GM12878 (cell line): ENCODE data around the gene LGMN. TPM values are rescaled to one million over a fixed set of nuclear protein-coding genes. Genes with fewer than 3 reads are reported as not detected.

Source experiments
- ATAC-seq: fragments of 200-7000 bp; cut with Tn5 transposase; 3 replicates; pipeline ENCODE4 v1.9.1; 2020; ENCODE audit warnings: mild to moderate bottlenecking, moderate library complexity
- BruUV-seq: library from RNA; stranded (reverse); fragments of 400-500 nt; replicated peaks from 2 replicates; lab custom pipeline; 2021; lab: Mats Ljungman, UMichigan
- CTCF ChIA-PET: fragments of 300-600 bp; sonication (Branson Sonifier 250); formaldehyde crosslinking; extraction: SDS; loops from one replicate; lab custom pipeline; 2021; ENCODE audit warnings: inconsistent platforms; lab: Yijun Ruan, JAX
- POLR2A ChIA-PET: fragments of 350-600 bp; formaldehyde crosslinking; extraction: SDS; loops from one replicate; lab custom pipeline; 2021; ENCODE audit warnings: inconsistent platforms; lab: Charles Lee
- RAD21 ChIA-PET: fragments of 300-600 bp; sonication (Branson Sonifier 250); formaldehyde crosslinking; loops from one replicate; lab custom pipeline; 2023; ENCODE audit warnings: antibody characterized with exemption; ENCODE audit not compliant: unreplicated experiment; lab: Charles Lee
- SMC1A ChIA-PET: fragments of 300-600 bp; sonication (Branson Sonifier 250); formaldehyde crosslinking; loops from one replicate; lab custom pipeline; 2023; ENCODE audit not compliant: unreplicated experiment, uncharacterized antibody; lab: Charles Lee
- DNase-seq: peaks from one replicate; pipeline ENCODE4 v3.0.0-alpha.2; 2011; ENCODE audit warnings: low read depth, low spot score
- FAIRE-seq: peaks from 3 replicates; lab custom pipeline; 2011; peaks lifted over from hg19 to GRCh38; lab: Jason Lieb, UNC
- H2AFZ ChIP-seq: 2 replicates; pipeline ENCODE4 v1.6.0; 2011; ENCODE audit warnings: low read depth, low read length, control low read depth; ENCODE audit not compliant: control insufficient read depth
- H3K27ac ChIP-seq: 2 replicates; pipeline ENCODE4 v1.5.1; 2011; ENCODE audit warnings: control low read depth; ENCODE audit not compliant: control insufficient read depth, insufficient read depth
- H3K27me3 ChIP-seq, 2 experiments: replicated peaks in 1 of 2; 2 replicates each; pipeline versions ENCODE4 v1.6.0 to v1.6.1; 2011; ENCODE audit warnings: low read length in 1 of 2; ENCODE audit not compliant: control insufficient read depth in 2 of 2, insufficient read depth in 2 of 2
- H3K36me3 ChIP-seq, 2 experiments: 2 replicates each; pipeline ENCODE4 v1.5.1; 2011; ENCODE audit warnings: low read length in 1 of 2; ENCODE audit not compliant: control insufficient read depth in 2 of 2, insufficient read depth in 2 of 2
- H3K4me1 ChIP-seq: 2 replicates; pipeline ENCODE4 v1.6.1; 2011; ENCODE audit warnings: mild to moderate bottlenecking, low read length, moderate library complexity, mixed read lengths; ENCODE audit not compliant: control insufficient read depth, insufficient read depth
- H3K4me2 ChIP-seq: 2 replicates; pipeline ENCODE4 v1.6.0; 2011; ENCODE audit warnings: control low read depth; ENCODE audit not compliant: control insufficient read depth, insufficient read depth
- H3K4me3 ChIP-seq: fragments of 200-600 bp; sonication (generic); 2 replicates; pipeline ENCODE4 v1.5.1; 2016
- H3K79me2 ChIP-seq: 2 replicates; pipeline ENCODE4 v1.6.0; 2011; ENCODE audit warnings: low read length; ENCODE audit not compliant: control insufficient read depth, insufficient read depth
- H3K9ac ChIP-seq: 2 replicates; pipeline ENCODE4 v1.8.0; 2011; ENCODE audit warnings: low read length, control low read depth, mixed read lengths; ENCODE audit not compliant: control insufficient read depth, insufficient read depth
- H3K9me3 ChIP-seq: replicated peaks from 3 replicates; pipeline ENCODE4 v1.5.1; 2011; ENCODE audit warnings: mild to moderate bottlenecking, low read length; ENCODE audit not compliant: control insufficient read depth, insufficient read depth
- H4K20me1 ChIP-seq: 2 replicates; pipeline ENCODE4 v1.6.0; 2011; ENCODE audit not compliant: control insufficient read depth, insufficient read depth
- BACH1 ChIP-seq: fragments of 450-650 bp; IDR thresholded peaks from 2 replicates; pipeline ENCODE4 v1.6.1; 2017; ENCODE audit warnings: mild to moderate bottlenecking, borderline replicate concordance
- CBFB ChIP-seq: IDR thresholded peaks from 2 replicates; pipeline ENCODE4 v1.6.1; 2016; ENCODE audit warnings: antibody characterized with exemption, low read depth
- CHD4 ChIP-seq: fragments of 200-600 bp; sonication (generic); IDR thresholded peaks from 2 replicates; pipeline ENCODE4 v1.6.1; 2016; ENCODE audit warnings: mild to moderate bottlenecking
- CREB1 ChIP-seq: IDR thresholded peaks from 2 replicates; pipeline ENCODE4 v1.6.1; 2012; ENCODE audit warnings: low read depth, mild to moderate bottlenecking, inconsistent platforms
- EGR1 ChIP-seq, 2 experiments: IDR thresholded peaks; 1 replicate in 1 of 2; 2 replicates in 1 of 2; pipeline ENCODE4 v1.6.1; 2011 to 2012; ENCODE audit warnings: low read depth in 2 of 2, low read length in 2 of 2, borderline replicate concordance in 1 of 2, mild to moderate bottlenecking in 1 of 2, moderate library complexity in 1 of 2
- GATAD2B ChIP-seq: fragments of 450-650 bp; conservative IDR thresholded peaks from 2 replicates; pipeline ENCODE4 v1.6.1; 2017; ENCODE audit warnings: low read depth, mild to moderate bottlenecking, moderate library complexity
- IRF4 ChIP-seq: IDR thresholded peaks from 2 replicates; pipeline ENCODE4 v1.6.1; 2011; ENCODE audit warnings: low read depth, low read length
- JUNB ChIP-seq: IDR thresholded peaks from 2 replicates; pipeline ENCODE4 v1.6.1; 2016; ENCODE audit warnings: antibody characterized with exemption, mild to moderate bottlenecking
- KAT2A ChIP-seq: conservative IDR thresholded peaks from 2 replicates; pipeline ENCODE4 v1.6.1; 2011; ENCODE audit warnings: low read depth, low read length; ENCODE audit not compliant: control insufficient read depth
- MEF2B ChIP-seq: fragments of 450-650 bp; IDR thresholded peaks from 2 replicates; pipeline ENCODE4 v1.6.1; 2018; ENCODE audit warnings: mild to moderate bottlenecking, moderate library complexity; ENCODE audit not compliant: partially characterized antibody, poor library complexity, severe bottlenecking
- MYB ChIP-seq: fragments of 150-350 bp; IDR thresholded peaks from 2 replicates; pipeline ENCODE4 v1.6.1; 2014; ENCODE audit warnings: mild to moderate bottlenecking, low read depth, low read length, borderline replicate concordance
- NFYA ChIP-seq: IDR thresholded peaks from 2 replicates; pipeline ENCODE4 v1.6.1; 2011; ENCODE audit warnings: low read depth, mild to moderate bottlenecking, low read length, improper control_type of control experiment, borderline replicate concordance
- NFYB ChIP-seq: IDR thresholded peaks from 2 replicates; pipeline ENCODE4 v1.6.1; 2011; ENCODE audit warnings: low read depth, mild to moderate bottlenecking, low read length, improper control_type of control experiment, moderate library complexity; ENCODE audit not compliant: insufficient read depth
- TARDBP ChIP-seq: IDR thresholded peaks from 2 replicates; pipeline ENCODE4 v1.6.1; 2016; ENCODE audit warnings: borderline replicate concordance
- TCF3 ChIP-seq: IDR thresholded peaks from 2 replicates; pipeline ENCODE4 v1.6.1; 2012; ENCODE audit warnings: low read depth, mild to moderate bottlenecking, low read length, borderline replicate concordance; ENCODE audit not compliant: insufficient read depth
- YBX1 ChIP-seq: fragments of 450-650 bp; IDR thresholded peaks from 2 replicates; pipeline ENCODE4 v1.6.1; 2016; ENCODE audit warnings: antibody characterized with exemption
- ZBED1 ChIP-seq: IDR thresholded peaks from 2 replicates; pipeline ENCODE4 v1.6.1; 2016; ENCODE audit warnings: borderline replicate concordance
- ZNF274 ChIP-seq: IDR thresholded peaks from one replicate; pipeline ENCODE4 v1.8.0; 2011; ENCODE audit not compliant: insufficient read length, insufficient read depth
- ZNF384 ChIP-seq: IDR thresholded peaks from 2 replicates; pipeline ENCODE4 v1.6.1; 2012; ENCODE audit warnings: low read depth, mild to moderate bottlenecking, low read length, improper control_type of control experiment, borderline replicate concordance
- ZZZ3 ChIP-seq: IDR thresholded peaks from 2 replicates; pipeline ENCODE4 v1.6.1; 2011; ENCODE audit warnings: low read depth; ENCODE audit not compliant: control insufficient read depth, insufficient read length
- WGBS: methylation state at CpG from one replicate; pipeline ENCODE4 v1.1.6; 2016; ENCODE audit warnings: low lambda C conversion rate; ENCODE audit not compliant: insufficient replicate concordance, insufficient coverage; ENCODE audit errors: missing lambda C conversion rate; 5-methylcytosine and 5-hydroxymethylcytosine counted together
- in situ Hi-C: fragments of 300-500 bp; cut with MboI; formaldehyde crosslinking; loops from 9 replicates; pipeline ENCODE4 v1.14.3; 2018; ENCODE audit warnings: mixed read lengths
- intact Hi-C: fragments of 100-400 bp; cut with micrococcal nuclease; formaldehyde crosslinking; loops from one replicate; pipeline ENCODE4 v1.14.2; 2022; ENCODE audit not compliant: unreplicated experiment
- polyA plus RNA-seq, 11 experiments: library from polyadenylated mRNA; depleted of rRNA in 4 of 11; unstranded in 6 of 11; stranded (reverse) in 5 of 11; fragments of >200 nt; fragmentation: Nextera tagmentation in 4 of 11; fragmentation: Illumina TruSeq in 1 of 11; extraction: Ambion mirVana in 4 of 11; extraction: Trizol in 1 of 11; gene quantifications; 1 replicate in 1 of 11; 2 replicates in 10 of 11; pipeline versions ENCODE4 v1.2.1 to v1.2.3, GENCODE V29; 2011 to 2016; ENCODE audit warnings: inconsistent platforms in 2 of 11, missing spikeins in 2 of 11, low read depth in 1 of 11
- total RNA-seq, 4 experiments: library from RNA; depleted of rRNA in 3 of 4; stranded (reverse); fragments of >200 nt in 3 of 4; fragmentation: Illumina TruSeq in 1 of 4; extraction: Trizol in 1 of 4; gene quantifications; 2 replicates each; pipeline versions ENCODE4 v1.2.1 to v1.2.3, GENCODE V29; 2013 to 2021
- TF ChIP-seq, protein P1 (sequence below): IDR thresholded peaks from 2 replicates; pipeline ENCODE4 v1.6.1; 2011; ENCODE audit warnings: low read depth, mild to moderate bottlenecking, low read length, moderate library complexity, borderline replicate concordance; ENCODE audit errors: extremely low read depth
- TF ChIP-seq, protein P2 (sequence below): IDR thresholded peaks from 2 replicates; pipeline ENCODE4 v1.6.1; 2011; ENCODE audit warnings: low read depth, low read length, improper control_type of control experiment, borderline replicate concordance

The LGMN gene
- total and polyA plus RNA-seq, 10 of the 15 experiments (the other 5 are each of a cell fraction or from before 2014, with no cell fraction given), result 0.71 to 192 (median 3.9) TPM

DNA sequence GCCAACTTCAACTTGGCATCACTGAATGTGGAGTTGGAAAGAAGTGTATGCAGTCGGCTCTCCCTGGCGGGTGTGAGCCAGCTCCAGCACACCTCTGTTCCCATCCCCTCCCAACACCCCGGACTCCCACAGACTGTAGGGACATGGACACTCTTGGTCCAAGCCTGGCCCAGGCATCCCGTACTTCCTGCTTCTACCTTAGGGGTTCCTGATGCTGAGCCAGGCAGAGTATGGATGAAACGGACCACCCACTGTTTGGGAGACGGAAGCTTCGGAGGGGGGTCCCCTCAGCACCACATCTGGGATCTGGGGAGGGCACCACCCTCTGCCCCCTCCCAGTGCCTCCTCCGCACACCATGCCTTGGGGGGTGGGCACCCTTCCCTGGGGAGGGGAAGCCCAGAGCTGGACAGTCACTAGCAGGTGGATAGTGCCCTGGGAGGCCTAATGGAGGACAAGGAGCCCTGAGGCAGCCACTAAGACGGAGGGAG is 62.0 kb downstream of the LGMN start (continued):
- TF ChIP-seq ZNF384 (no peak), IRF4 (no peak)

- Histone ChIP-seq H3K4me3 (no peak overlapping the region), H3K4me2 (no peak overlapping the region), H3K36me3 (peaks cover 0 to 23% of the 10 kb centered on the region in 2 experiments; a peak in 3 of 4 replicates), H3K4me1 (peaks cover 4% of the 10 kb centered on the region), H4K20me1 (no peaks in the 10 kb centered on the region), H3K27ac (no peak overlapping the region), H2AFZ (no peak overlapping the region), H3K9ac (no peak overlapping the region), H3K9me3 (no peaks in the 10 kb centered on the region), H3K27me3 (no peaks in the 10 kb centered on the region), H3K79me2 (no peaks in the 10 kb centered on the region)
- no TSS peak for BruUV-seq
- POLR2A ChIA-PET, result interaction anchor here (0.5 kb wide), 1 partner anchor 40 kb away, joined by 3 read pairs; no protein-coding TSS in a partner anchor
- SMC1A ChIA-PET, result interaction anchor here (1.1 to 2.9 kb wide), 4 partner anchors 9 to 225 kb away, joined by 3 to 8 read pairs (median 4); no protein-coding TSS in a partner anchor
- in situ Hi-C loops, result loop anchor here (25.0 kb wide), 1 partner anchor 549 kb away; no protein-coding TSS in a partner anchor
- FAIRE-seq (no peak), ATAC-seq (no peak), DNase-seq (no peak)
- RAD21 ChIA-PET, result interaction anchor here (1.0 to 1.6 kb wide), 6 partner anchors 13 to 124 kb away, joined by 3 to 4 read pairs (median 4); no protein-coding TSS in a partner anchor
- no peak for TF ChIP-seq BACH1
- no peak for TF ChIP-seq EGR1 (IDR thresholded peaks at IDR 0.05; ENCODE audit: borderline replicate concordance in 1 of 2, low read depth in 2 of 2, low read length in 2 of 2)
- no peak for TF ChIP-seq TARDBP
- TF ChIP-seq JUNB, result no peak
- TF ChIP-seq YBX1, result no peak
- no peak for TF ChIP-seq CHD4
- TF ChIP-seq MYB, result no peak
- no peak for TF ChIP-seq ZNF274
- no peak for TF ChIP-seq ZZZ3
- no peak for TF ChIP-seq CREB1
- TF ChIP-seq NFYB, result no peak
- TF ChIP-seq, protein P1, sequence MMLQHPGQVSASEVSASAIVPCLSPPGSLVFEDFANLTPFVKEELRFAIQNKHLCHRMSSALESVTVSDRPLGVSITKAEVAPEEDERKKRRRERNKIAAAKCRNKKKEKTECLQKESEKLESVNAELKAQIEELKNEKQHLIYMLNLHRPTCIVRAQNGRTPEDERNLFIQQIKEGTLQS, result no peak
- no peak for TF ChIP-seq TCF3
- TF ChIP-seq GATAD2B, result no peak
- no peak for TF ChIP-seq CBFB
- TF ChIP-seq NFYA, result no peak
- no peak for TF ChIP-seq ZBED1
- no peak for TF ChIP-seq KAT2A
- no peak for TF ChIP-seq MEF2B
- TF ChIP-seq, protein P2, sequence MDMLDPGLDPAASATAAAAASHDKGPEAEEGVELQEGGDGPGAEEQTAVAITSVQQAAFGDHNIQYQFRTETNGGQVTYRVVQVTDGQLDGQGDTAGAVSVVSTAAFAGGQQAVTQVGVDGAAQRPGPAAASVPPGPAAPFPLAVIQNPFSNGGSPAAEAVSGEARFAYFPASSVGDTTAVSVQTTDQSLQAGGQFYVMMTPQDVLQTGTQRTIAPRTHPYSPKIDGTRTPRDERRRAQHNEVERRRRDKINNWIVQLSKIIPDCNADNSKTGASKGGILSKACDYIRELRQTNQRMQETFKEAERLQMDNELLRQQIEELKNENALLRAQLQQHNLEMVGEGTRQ, result no peak
- WGBS, result 85% methylated on average over 4 of the region's 4 CpGs
- intact Hi-C loops, result loop anchor here (2.0 to 10.0 kb wide), 2 partner anchors 97 to 361 kb away; partner anchors contain the start of gene SLC24A4
- CTCF ChIA-PET, result interaction anchor here (0.8 to 3.3 kb wide), 18 partner anchors 9 to 551 kb away, joined by 3 to 18 read pairs (median 4); no protein-coding TSS in a partner anchor
These were observed 62.6 kb downstream of the LGMN start for GRCh38 chr14:92685784-92686355.
